Nephron progenitor cell (in vitro differentiated cells): Measurements from ENCODE around the gene GLIS1.

Experiments used
- DNase-seq: peaks from one replicate; pipeline ENCODE4 v3.0.0; 2021
- H3K27ac Mint-ChIP-seq: 2 replicates; pipeline ENCODE4 v1.8.0; 2021; ENCODE audit warnings: mild to moderate bottlenecking, moderate library complexity, mixed read lengths
- H3K27me3 Mint-ChIP-seq: 2 replicates; pipeline ENCODE4 v1.8.0; 2021; ENCODE audit warnings: mild to moderate bottlenecking, low read depth, mixed read lengths; ENCODE audit not compliant: poor library complexity
- H3K36me3 Mint-ChIP-seq: 2 replicates; pipeline ENCODE4 v1.8.0; 2021; ENCODE audit warnings: low read depth, mixed read lengths
- H3K4me1 Mint-ChIP-seq: 2 replicates; pipeline ENCODE4 v1.8.0; 2021; ENCODE audit warnings: mixed read lengths
- H3K4me3 Mint-ChIP-seq: 2 replicates; pipeline ENCODE4 v1.8.0; 2021; ENCODE audit warnings: mild to moderate bottlenecking, moderate library complexity, mixed read lengths
- H3K9me3 Mint-ChIP-seq: 2 replicates; pipeline ENCODE4 v1.8.0; 2021; ENCODE audit warnings: mild to moderate bottlenecking, moderate library complexity, mixed read lengths
- TF ChIP-seq, protein P1 (sequence below): fragments of 200-600 bp; sonication (generic); IDR thresholded peaks from 2 replicates; pipeline ENCODE4 v1.5.0; 2021; ENCODE audit warnings: antibody characterized with exemption

Gene GLIS1

DNA sequence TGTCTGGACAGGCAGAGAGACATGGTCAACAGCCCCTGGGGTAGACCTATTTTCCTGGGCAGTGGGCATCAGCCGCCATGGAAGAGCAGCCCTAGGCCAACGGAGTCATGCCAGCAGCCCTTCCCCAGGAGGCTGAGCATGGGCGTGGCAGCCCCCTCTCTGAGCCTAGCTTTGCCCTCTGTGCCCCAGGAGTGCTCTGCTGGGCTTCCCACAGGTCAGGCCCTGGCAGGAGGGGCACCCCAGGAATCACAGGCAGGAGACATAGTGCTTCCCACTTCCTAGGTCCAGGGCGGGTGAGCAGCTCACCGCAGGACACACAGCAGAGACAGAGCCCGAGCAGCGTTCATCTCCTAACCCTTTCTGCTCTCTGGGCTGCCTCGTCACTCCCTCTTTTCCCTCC, 132.8 kb downstream of the GLIS1 start:
- H3K4me3 Mint-ChIP-seq, result no peak overlapping the region
- H3K36me3 Mint-ChIP-seq, result no peaks in the 10 kb centered on the region
- DNase-seq, result no peak
- peaks cover 8% of the 10 kb centered on the region for H3K27me3 Mint-ChIP-seq
- TF ChIP-seq, protein P1, sequence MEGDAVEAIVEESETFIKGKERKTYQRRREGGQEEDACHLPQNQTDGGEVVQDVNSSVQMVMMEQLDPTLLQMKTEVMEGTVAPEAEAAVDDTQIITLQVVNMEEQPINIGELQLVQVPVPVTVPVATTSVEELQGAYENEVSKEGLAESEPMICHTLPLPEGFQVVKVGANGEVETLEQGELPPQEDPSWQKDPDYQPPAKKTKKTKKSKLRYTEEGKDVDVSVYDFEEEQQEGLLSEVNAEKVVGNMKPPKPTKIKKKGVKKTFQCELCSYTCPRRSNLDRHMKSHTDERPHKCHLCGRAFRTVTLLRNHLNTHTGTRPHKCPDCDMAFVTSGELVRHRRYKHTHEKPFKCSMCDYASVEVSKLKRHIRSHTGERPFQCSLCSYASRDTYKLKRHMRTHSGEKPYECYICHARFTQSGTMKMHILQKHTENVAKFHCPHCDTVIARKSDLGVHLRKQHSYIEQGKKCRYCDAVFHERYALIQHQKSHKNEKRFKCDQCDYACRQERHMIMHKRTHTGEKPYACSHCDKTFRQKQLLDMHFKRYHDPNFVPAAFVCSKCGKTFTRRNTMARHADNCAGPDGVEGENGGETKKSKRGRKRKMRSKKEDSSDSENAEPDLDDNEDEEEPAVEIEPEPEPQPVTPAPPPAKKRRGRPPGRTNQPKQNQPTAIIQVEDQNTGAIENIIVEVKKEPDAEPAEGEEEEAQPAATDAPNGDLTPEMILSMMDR, result no peak
- peaks cover 26% of the 10 kb centered on the region for H3K4me1 Mint-ChIP-seq
- H3K9me3 Mint-ChIP-seq, result peaks cover 16% of the 10 kb centered on the region
- H3K27ac Mint-ChIP-seq, result no peak overlapping the region

DNA sequence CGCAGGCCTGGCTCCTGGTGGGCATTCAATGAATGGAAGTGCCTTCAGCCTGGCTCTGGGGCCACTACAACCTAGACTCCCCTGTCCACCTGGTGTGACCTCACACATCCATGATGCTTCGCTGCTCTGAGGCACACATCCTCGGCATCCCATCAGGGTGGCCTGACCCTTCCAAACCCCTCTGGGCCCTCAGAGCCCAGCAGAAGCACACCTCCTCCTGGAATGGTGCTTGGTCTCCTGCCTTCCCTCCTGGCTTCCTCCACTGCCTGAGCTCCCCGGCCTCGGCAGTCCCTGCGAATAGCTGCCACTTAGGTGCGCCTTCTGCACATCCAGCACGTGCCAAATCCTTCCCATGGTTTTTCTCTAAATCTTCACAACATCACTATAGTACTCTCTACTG, 133.8 kb downstream of the GLIS1 start:
- Mint-ChIP-seq H3K27ac (peak overlapping the region; percentile 51), H3K27me3 (peaks cover 8% of the 10 kb centered on the region), H3K36me3 (no peaks in the 10 kb centered on the region), H3K9me3 (peaks cover 6% of the 10 kb centered on the region), H3K4me3 (no peak overlapping the region), H3K4me1 (peaks cover 26% of the 10 kb centered on the region)
- TF ChIP-seq, protein P1, result no peak
- no peak for DNase-seq

DNA sequence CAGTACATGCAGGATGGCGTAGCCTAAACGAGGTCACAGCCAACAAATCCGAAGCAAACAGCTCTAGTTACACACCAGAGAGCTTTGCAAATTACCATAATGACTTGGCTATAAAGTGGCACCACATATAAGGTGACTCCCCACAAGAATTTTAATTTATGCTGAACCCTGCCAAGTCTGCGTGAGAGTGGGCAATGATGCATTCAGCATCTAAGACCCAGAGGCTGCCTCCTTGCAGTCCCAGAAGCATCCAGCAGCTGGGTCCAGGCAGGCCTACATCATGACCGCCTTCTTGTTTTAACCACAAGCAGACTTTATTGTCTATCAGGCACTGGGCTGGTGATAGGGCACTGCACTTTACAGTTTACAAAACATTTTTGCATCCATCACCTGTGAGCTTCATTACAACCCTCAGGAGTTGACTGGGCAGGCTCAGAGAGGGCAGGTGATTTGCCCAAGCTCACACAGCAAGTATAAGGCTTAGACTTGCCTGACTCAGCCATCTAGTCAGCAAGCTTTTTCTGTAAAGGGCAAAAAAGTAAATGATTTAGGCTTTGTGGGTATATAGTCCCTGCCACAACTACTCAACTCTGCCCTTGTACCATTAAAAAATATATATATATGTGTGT, 134.6 kb downstream of the GLIS1 start:
- TF ChIP-seq, protein P1, result no peak
- Mint-ChIP-seq H3K36me3 (no peaks in the 10 kb centered on the region), H3K4me1 (peaks cover 32% of the 10 kb centered on the region), H3K4me3 (no peak overlapping the region), H3K27ac (no peak overlapping the region), H3K27me3 (peaks cover 12% of the 10 kb centered on the region), H3K9me3 (peaks cover under 1% of the 10 kb centered on the region)
- no peak for DNase-seq

DNA sequence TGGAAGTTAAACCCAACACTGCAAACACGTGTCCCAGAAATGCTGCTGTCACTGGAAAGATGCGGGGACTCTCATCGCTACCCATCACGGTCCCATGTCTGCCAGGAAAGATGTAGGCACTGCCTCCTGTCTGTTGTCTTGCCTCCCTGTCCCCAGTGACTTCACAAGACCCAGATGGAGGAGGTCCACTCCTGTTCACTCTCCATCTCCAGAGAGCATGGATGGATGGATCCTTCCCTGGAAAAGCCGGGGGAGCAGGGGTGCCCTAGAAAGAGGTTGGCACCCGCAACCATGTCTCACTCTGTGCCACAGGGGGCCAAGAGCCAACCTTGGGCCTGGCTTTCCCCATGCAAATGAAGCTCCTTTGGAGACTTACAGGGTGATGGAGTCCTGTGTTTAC, 135.5 kb downstream of the GLIS1 start:
- TF ChIP-seq, protein P1, result no peak
- Mint-ChIP-seq H3K27me3 (peaks cover 12% of the 10 kb centered on the region), H3K4me3 (no peak overlapping the region), H3K36me3 (no peaks in the 10 kb centered on the region), H3K4me1 (peaks cover 41% of the 10 kb centered on the region), H3K27ac (no peak overlapping the region), H3K9me3 (no peaks in the 10 kb centered on the region)
- no peak for DNase-seq

DNA sequence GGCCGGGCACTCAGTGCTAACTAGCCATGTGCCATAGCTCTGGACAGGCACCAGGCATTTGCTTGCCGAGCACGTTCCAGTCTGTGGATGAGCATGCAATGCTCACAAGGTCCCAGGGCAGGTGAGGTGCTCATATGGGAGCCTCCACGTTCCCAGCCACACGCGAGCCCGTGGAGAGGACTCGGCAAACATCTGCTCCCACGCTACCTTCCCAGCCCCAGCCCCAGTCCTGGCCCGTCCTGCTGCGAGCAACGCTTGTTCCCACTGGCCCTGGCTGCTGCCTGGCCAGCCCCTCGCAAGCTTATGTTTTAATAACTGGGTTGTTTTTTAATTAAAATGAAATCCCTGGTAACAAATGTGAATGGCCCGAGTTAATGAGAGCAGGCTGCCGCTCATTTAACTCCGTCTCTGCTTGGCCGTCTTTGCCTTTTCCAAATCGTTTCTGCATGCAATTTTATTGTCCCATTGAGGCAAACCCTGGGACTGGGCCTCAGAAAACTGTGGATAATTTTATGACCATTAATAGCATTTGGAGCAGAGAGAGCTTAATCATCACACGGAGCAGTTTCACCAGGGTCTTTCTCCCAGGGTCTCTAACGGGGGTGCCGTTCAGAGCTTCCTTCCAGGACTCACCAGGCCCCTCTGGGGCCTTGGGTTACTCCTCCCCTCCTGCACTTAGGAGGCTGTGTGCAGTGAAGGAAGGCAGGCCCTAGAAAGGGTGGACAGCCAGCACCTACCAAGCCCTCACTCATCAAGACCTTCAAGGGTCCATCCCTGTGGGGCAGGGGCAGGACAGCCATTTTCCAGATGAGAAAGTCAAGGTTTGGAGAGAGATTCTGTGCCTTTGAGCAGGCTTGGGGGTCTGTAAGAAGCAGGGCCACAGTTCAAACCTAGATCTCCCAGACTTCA, 136.8 kb downstream of the GLIS1 start:
- TF ChIP-seq, protein P1, result no peak
- Mint-ChIP-seq H3K4me3 (no peak overlapping the region), H3K27me3 (peaks cover 12% of the 10 kb centered on the region), H3K36me3 (no peaks in the 10 kb centered on the region), H3K4me1 (peaks cover 40% of the 10 kb centered on the region), H3K27ac (no peak overlapping the region), H3K9me3 (no peaks in the 10 kb centered on the region)
- no peak for DNase-seq
